HepG2 (cell line): ENCODE data around the gene BCORL1. TPM values are rescaled to one million over a fixed set of nuclear protein-coding genes. Genes with fewer than 3 reads are reported as not detected.
A peak's percentile ranks its signal among the peaks of the same experiment; 100 is the strongest.

Source experiments
- ATAC-seq: fragments of 200-7000 bp; cut with Tn5 transposase; 3 replicates; pipeline ENCODE4 v1.9.1; 2020; ENCODE audit warnings: mild to moderate bottlenecking, moderate library complexity
- BruUV-seq: library from RNA; stranded (reverse); fragments of 400-500 nt; replicated peaks from 2 replicates; lab custom pipeline; 2021; lab: Mats Ljungman, UMichigan
- CTCF ChIA-PET: fragments of 300-600 bp; formaldehyde crosslinking; extraction: SDS; loops from one replicate; lab custom pipeline; 2021; ENCODE audit warnings: low total read pairs, inconsistent platforms, low intra/inter-chr PET ratio; lab: Yijun Ruan, JAX
- POLR2A ChIA-PET: fragments of 350-600 bp; sonication (Branson Sonifier 250); formaldehyde crosslinking; loops from one replicate; lab custom pipeline; 2020; ENCODE audit warnings: antibody characterized with exemption, inconsistent platforms; lab: Yijun Ruan, JAX
- DNase-seq: peaks from one replicate; pipeline ENCODE4 v3.0.0-alpha.2; 2015; ENCODE audit warnings: low spot score
- FAIRE-seq: peaks from 3 replicates; lab custom pipeline; 2011; peaks lifted over from hg19 to GRCh38; lab: Jason Lieb, UNC
- H2AFZ ChIP-seq: one replicate; pipeline ENCODE4 v1.6.1; 2011; ENCODE audit warnings: low read length, inconsistent platforms
- H3K27ac ChIP-seq: fragments of 300-600 bp; 3 replicates; pipeline ENCODE4 v1.8.0; 2011; ENCODE audit warnings: mixed run types, mild to moderate bottlenecking, mixed read lengths, low read length, inconsistent platforms; ENCODE audit not compliant: insufficient read depth; ENCODE audit errors: extremely low read length
- H3K27me3 ChIP-seq, 2 experiments: fragments of 200-600 bp in 1 of 2; 2 replicates in 1 of 2; 3 replicates in 1 of 2; pipeline versions ENCODE4 v1.6.0 to v1.8.0; 2011; ENCODE audit warnings: low read length in 2 of 2, mild to moderate bottlenecking in 2 of 2, moderate library complexity in 2 of 2, inconsistent platforms in 1 of 2; ENCODE audit not compliant: insufficient read depth in 2 of 2, control insufficient read depth in 1 of 2
- H3K36me3 ChIP-seq, 2 experiments: fragments of 200-600 bp in 1 of 2; replicated peaks in 1 of 2; 2 replicates in 1 of 2; 3 replicates in 1 of 2; pipeline versions ENCODE4 v1.5.1 to v1.8.0; 2011; ENCODE audit warnings: low read length in 2 of 2, inconsistent platforms in 1 of 2; ENCODE audit not compliant: insufficient read depth in 2 of 2, control insufficient read depth in 1 of 2
- H3K4me1 ChIP-seq: 2 replicates; pipeline ENCODE4 v1.5.1; 2012; ENCODE audit warnings: low read length, inconsistent platforms; ENCODE audit not compliant: insufficient read depth
- H3K4me2 ChIP-seq: 2 replicates; pipeline ENCODE4 v1.6.0; 2011; ENCODE audit warnings: low read depth, low read length, inconsistent platforms
- H3K4me3 ChIP-seq, 3 experiments: fragments of 200-600 bp in 1 of 3; sonication (generic), shearing (Covaris generic) in 1 of 3; replicated peaks in 1 of 3; 2 replicates each; pipeline ENCODE4 v1.5.1; 2011 to 2016; ENCODE audit warnings: low read length in 3 of 3, inconsistent platforms in 2 of 3, low read depth in 2 of 3, mild to moderate bottlenecking in 2 of 3, control low read depth in 1 of 3, mixed read lengths in 1 of 3; ENCODE audit not compliant: insufficient read depth in 1 of 3
- H3K79me2 ChIP-seq: one replicate; pipeline ENCODE4 v1.6.1; 2011; ENCODE audit warnings: low read length, inconsistent platforms; ENCODE audit not compliant: insufficient read depth
- H3K9ac ChIP-seq: 2 replicates; pipeline ENCODE4 v1.6.0; 2011; ENCODE audit warnings: mild to moderate bottlenecking, low read depth, low read length, inconsistent platforms; ENCODE audit not compliant: insufficient read depth
- H3K9me3 ChIP-seq: 2 replicates; pipeline ENCODE4 v1.5.1; 2012; ENCODE audit warnings: mild to moderate bottlenecking, low read length
- H4K20me1 ChIP-seq: 2 replicates; pipeline ENCODE4 v1.6.0; 2011; ENCODE audit warnings: inconsistent platforms, mild to moderate bottlenecking, low read length, moderate library complexity; ENCODE audit not compliant: insufficient read depth
- ARHGAP35 ChIP-seq: sonication (generic); formaldehyde crosslinking; IDR thresholded peaks from 2 replicates; pipeline ENCODE4 v1.9.0; 2022; ENCODE audit warnings: mild to moderate bottlenecking, inconsistent platforms, moderate library complexity, missing genetic modification reagents, borderline replicate concordance
- ARID4A ChIP-seq: sonication (generic); formaldehyde crosslinking; IDR thresholded peaks from 2 replicates; pipeline ENCODE4 v1.5.0; 2020; ENCODE audit warnings: mild to moderate bottlenecking, missing genetic modification reagents, borderline replicate concordance
- ATF2 ChIP-seq: sonication (generic); formaldehyde crosslinking; IDR thresholded peaks from 2 replicates; pipeline ENCODE4 v1.4.0; 2020; ENCODE audit warnings: missing genetic modification reagents
- ELF1 ChIP-seq: sonication (generic); formaldehyde crosslinking; IDR thresholded peaks from 2 replicates; pipeline ENCODE4 v1.4.0; 2020; ENCODE audit warnings: missing genetic modification reagents
- ELF4 ChIP-seq: sonication (generic); formaldehyde crosslinking; IDR thresholded peaks from 2 replicates; pipeline ENCODE4 v1.5.0; 2020; ENCODE audit warnings: missing genetic modification reagents, mild to moderate bottlenecking, moderate library complexity, borderline replicate concordance
- ERF ChIP-seq: IDR thresholded peaks from 2 replicates; pipeline ENCODE4 v1.6.1; 2018; ENCODE audit warnings: missing biosample characterization, missing genetic modification reagents
- HES4 ChIP-seq: sonication (generic); formaldehyde crosslinking; IDR thresholded peaks from 2 replicates; pipeline ENCODE4 v1.9.0; 2021; ENCODE audit warnings: mild to moderate bottlenecking, missing genetic modification reagents, borderline replicate concordance
- PCBP2 ChIP-seq: fragments of 200-400 bp; formaldehyde crosslinking; optimal IDR thresholded peaks from 2 replicates; pipeline ENCODE3; 2018; ENCODE audit warnings: low read length, low read depth; ENCODE audit not compliant: poor library complexity, severe bottlenecking
- SIN3B ChIP-seq: fragments of 150-350 bp; IDR thresholded peaks from 2 replicates; pipeline ENCODE4 v1.6.1; 2014; ENCODE audit warnings: low read length
- SMAD1 ChIP-seq: sonication (generic); formaldehyde crosslinking; IDR thresholded peaks from 2 replicates; pipeline ENCODE4 v1.4.0; 2020; ENCODE audit warnings: missing genetic modification reagents, low read depth, mild to moderate bottlenecking, borderline replicate concordance
- ZEB1 ChIP-seq: IDR thresholded peaks from 2 replicates; pipeline ENCODE4 v1.6.1; 2012; ENCODE audit warnings: mild to moderate bottlenecking, low read depth, inconsistent platforms; ENCODE audit not compliant: insufficient replicate concordance
- ZNF253 ChIP-seq: sonication (generic); formaldehyde crosslinking; IDR thresholded peaks from 2 replicates; pipeline ENCODE4 v1.8.0; 2022; ENCODE audit warnings: mild to moderate bottlenecking, missing genetic modification reagents, borderline replicate concordance
- ZNF605 ChIP-seq: sonication (generic); formaldehyde crosslinking; IDR thresholded peaks from 2 replicates; pipeline ENCODE4 v1.8.0; 2022; ENCODE audit warnings: mild to moderate bottlenecking, missing genetic modification reagents
- ZNF839 ChIP-seq: sonication (generic); formaldehyde crosslinking; IDR thresholded peaks from 2 replicates; pipeline ENCODE4 v1.4.0; 2020; ENCODE audit warnings: missing genetic modification reagents, mild to moderate bottlenecking, borderline replicate concordance
- ZSCAN20 ChIP-seq: sonication (generic); formaldehyde crosslinking; IDR thresholded peaks from 2 replicates; pipeline ENCODE4 v1.4.0; 2020; ENCODE audit warnings: missing genetic modification reagents, mild to moderate bottlenecking, borderline replicate concordance
- ZSCAN21 ChIP-seq: sonication (generic); formaldehyde crosslinking; IDR thresholded peaks from 2 replicates; pipeline ENCODE4 v1.8.0; 2022; ENCODE audit warnings: mild to moderate bottlenecking, missing genetic modification reagents, moderate library complexity, borderline replicate concordance
- ZSCAN25 ChIP-seq: sonication (generic); formaldehyde crosslinking; IDR thresholded peaks from 2 replicates; pipeline ENCODE4 v1.8.0; 2022; ENCODE audit warnings: mild to moderate bottlenecking, missing genetic modification reagents
- WGBS: methylation state at CpG from one replicate; pipeline ENCODE4 v1.1.6; 2017; ENCODE audit warnings: low lambda C conversion rate; 5-methylcytosine and 5-hydroxymethylcytosine counted together
- in situ Hi-C: cut with HindIII; loops from 2 replicates; pipeline ENCODE4 v1.10.0; 2017; ENCODE audit warnings: low pct_unique_long_range_greater_than_20kb; ENCODE audit not compliant: extremely low pct_ligation_motif_present
- intact Hi-C: fragments of 100-400 bp; cut with micrococcal nuclease; formaldehyde crosslinking; loops from one replicate; pipeline ENCODE4 v1.10.0; 2022; ENCODE audit not compliant: unreplicated experiment
- polyA plus RNA-seq, 8 experiments: library from polyadenylated mRNA; depleted of rRNA in 3 of 8; stranded (reverse) in 7 of 8; unstranded in 1 of 8; fragments of >200 nt; fragmentation: Illumina TruSeq in 4 of 8; extraction: Trizol in 4 of 8; gene quantifications; 2 replicates each; pipeline versions ENCODE4 v1.2.1 to v1.2.3, GENCODE V29; 2011 to 2016; ENCODE audit warnings: low read depth in 4 of 8, missing spikeins in 1 of 8, mixed read lengths in 1 of 8; ENCODE audit not compliant: insufficient read depth in 1 of 8
- total RNA-seq, 5 experiments: library from RNA; depleted of rRNA; stranded (reverse); fragments of >200 nt; fragmentation: Illumina TruSeq; extraction: Trizol; gene quantifications; 2 replicates each; pipeline ENCODE4 v1.2.3, GENCODE V29; 2016; ENCODE audit warnings: low read depth in 1 of 5

Gene BCORL1
- total and polyA plus RNA-seq, 2 of the 13 experiments (the other 11 are each of a cell fraction or from before 2014, with no cell fraction given) = 0.67 to 1.4 TPM

GRCh38 chrX:130071611-130072344, 89.3 kb downstream of the BCORL1 start:
- Histone ChIP-seq H3K27me3 (no peaks in the 10 kb centered on the region), H3K4me2 (peak overlapping the region; percentile 76), H3K9me3 (no peaks in the 10 kb centered on the region), H4K20me1 (no peaks in the 10 kb centered on the region), H3K27ac (peak overlapping the region; percentile 90), H3K36me3 (no peaks in the 10 kb centered on the region), H2AFZ (peak overlapping the region; percentile 42), H3K4me1 (peaks cover 21% of the 10 kb centered on the region), H3K4me3 (peak overlapping the region; percentile 13 to 54 (median 26); a peak in 4 of 6 replicates), H3K79me2 (no peaks in the 10 kb centered on the region), H3K9ac (peak overlapping the region; percentile 67)
- 14% methylated on average over 6 of the region's 18 CpGs for WGBS
- ChIA-PET CTCF (no interaction called here), POLR2A (interaction anchor here (1.0 to 2.0 kb wide), 2 partner anchors 11 to 94 kb away, joined by 3 to 8 read pairs; partner anchors contain the start of gene AIFM1)
- peak; percentile 89 for DNase-seq
- in situ Hi-C loops (loop anchor here (25.0 kb wide), 1 partner anchor 459 kb away; no protein-coding TSS in a partner anchor), intact Hi-C loops (no loop called here)
- peak; percentile 99 for FAIRE-seq
- BruUV-seq = no TSS peak
- peak; percentile 96 for ATAC-seq
- no peak for TF ChIP-seq ZNF839 (CRISPR knock-in tag)
- TF ChIP-seq PCBP2 = no peak
- no peak for TF ChIP-seq ERF (CRISPR knock-in tag)
- no peak for TF ChIP-seq ZNF253 (CRISPR knock-in tag)
- TF ChIP-seq ZEB1 = no peak
- TF ChIP-seq ZNF605 (CRISPR knock-in tag) = no peak
- no peak for TF ChIP-seq ARID4A
- TF ChIP-seq ZSCAN25 = no peak
- no peak for TF ChIP-seq ATF2 (CRISPR knock-in tag)
- 0 out of 2 replicates have a peak, but pooled peaks have one; percentile 36 for TF ChIP-seq ZSCAN21
- TF ChIP-seq HES4 (CRISPR knock-in tag) = no peak
- TF ChIP-seq SMAD1 (CRISPR knock-in tag) = no peak
- TF ChIP-seq ELF1 (CRISPR knock-in tag) = no peak
- TF ChIP-seq ELF4 (CRISPR knock-in tag) = no peak
- no peak for TF ChIP-seq ARHGAP35 (CRISPR knock-in tag)
- TF ChIP-seq SIN3B = no peak
- TF ChIP-seq ZSCAN20 = no peak
